Muscle of leg (tissue), 11 donors: Measurements from ENCODE around the gene TRAK2. TPM values are rescaled to one million over a fixed set of nuclear protein-coding genes. Genes with fewer than 3 reads are reported as not detected.

Experiments used
- DNase-seq: peaks from one replicate; pipeline ENCODE4 v3.0.0; 2013
- H3K27ac ChIP-seq: one replicate; pipeline ENCODE4 v1.5.1; 2013; ENCODE audit warnings: mild to moderate bottlenecking, low read length, control low read depth
- H3K27me3 ChIP-seq: one replicate; pipeline ENCODE4 v1.6.1; 2013; ENCODE audit warnings: low read length; ENCODE audit not compliant: control insufficient read depth, insufficient read depth
- H3K36me3 ChIP-seq: one replicate; pipeline ENCODE4 v1.6.1; 2013; ENCODE audit warnings: low read length; ENCODE audit not compliant: control insufficient read depth, insufficient read depth
- H3K4me1 ChIP-seq: one replicate; pipeline ENCODE4 v1.6.1; 2013; ENCODE audit warnings: low read length; ENCODE audit not compliant: control insufficient read depth, insufficient read depth
- H3K4me3 ChIP-seq: one replicate; pipeline ENCODE4 v1.5.1; 2013; ENCODE audit warnings: low read length, control low read depth
- H3K9me3 ChIP-seq: replicated peaks from 2 replicates; pipeline ENCODE4 v1.6.1; 2013; ENCODE audit warnings: low read depth, low read length; ENCODE audit not compliant: control insufficient read depth
- WGBS: methylation state at CpG from one replicate; pipeline ENCODE4 v1.1.5; 2013; ENCODE audit warnings: missing lambda C conversion rate; ENCODE audit not compliant: insufficient coverage; 5-methylcytosine and 5-hydroxymethylcytosine counted together
- polyA plus RNA-seq, 8 donors: library from polyadenylated mRNA; unstranded; fragments of 120-200 nt; gene quantifications; one replicate each; pipeline versions ENCODE4 v1.2.1 to v1.2.3, GENCODE V29; 2013; ENCODE audit warnings: inconsistent platforms in 1 of 8, low replicate concordance in 1 of 8; ENCODE audit not compliant: insufficient read length in 8 of 8, insufficient read depth in 1 of 8
- total RNA-seq: library from RNA; stranded (reverse); fragments of 120-200 nt; gene quantifications from one replicate; pipeline ENCODE4 v1.2.4, GENCODE V29; 2013

TRAK2 gene
- total and polyA plus RNA-seq, 9 donors = 18.9 to 33.8 (median 25.7) TPM

GRCh38 chr2:201406077-201406662 lies 45.1 kb downstream of the TRAK2 start:
- WGBS = no CpG with 5 or more reads among the region's 3 CpGs
- peak; percentile 77 for DNase-seq
- Histone ChIP-seq H3K4me3 (no peak overlapping the region), H3K9me3 (no peaks in the 10 kb centered on the region), H3K27me3 (no peaks in the 10 kb centered on the region), H3K4me1 (no peaks in the 10 kb centered on the region), H3K36me3 (no peaks in the 10 kb centered on the region), H3K27ac (no peak overlapping the region)

GRCh38 chr2:201404699-201405280 lies 46.5 kb downstream of the TRAK2 start:
- no peak for DNase-seq
- Histone ChIP-seq H3K4me1 (no peaks in the 10 kb centered on the region), H3K4me3 (no peak overlapping the region), H3K27ac (no peak overlapping the region), H3K9me3 (no peaks in the 10 kb centered on the region), H3K36me3 (no peaks in the 10 kb centered on the region), H3K27me3 (no peaks in the 10 kb centered on the region)
- 80% methylated on average over 1 of the region's 3 CpGs for WGBS

- 100% methylated on average over 2 of the region's 3 CpGs for WGBS
- no peak for DNase-seq
- H3K27me3 ChIP-seq = no peaks in the 10 kb centered on the region
- no peak overlapping the region for H3K4me3 ChIP-seq
- H3K36me3 ChIP-seq = no peaks in the 10 kb centered on the region
- no peaks in the 10 kb centered on the region for H3K9me3 ChIP-seq
- H3K4me1 ChIP-seq = no peaks in the 10 kb centered on the region
- H3K27ac ChIP-seq = no peak overlapping the region
These were observed 47.4 kb downstream of the TRAK2 start for GRCh38 chr2:201403880-201404279.

GRCh38 chr2:201402651-201403562 lies 48.4 kb downstream of the TRAK2 start:
- Histone ChIP-seq H3K9me3 (no peaks in the 10 kb centered on the region), H3K36me3 (peaks cover 2% of the 10 kb centered on the region), H3K4me3 (no peak overlapping the region), H3K27me3 (no peaks in the 10 kb centered on the region), H3K27ac (no peak overlapping the region), H3K4me1 (no peaks in the 10 kb centered on the region)
- DNase-seq = no peak
- WGBS = 100% methylated on average over 1 of the region's 6 CpGs

- WGBS = no CpG with 5 or more reads among the region's 3 CpGs
- Histone ChIP-seq H3K27ac (no peak overlapping the region), H3K4me1 (no peaks in the 10 kb centered on the region), H3K36me3 (peaks cover 9% of the 10 kb centered on the region), H3K4me3 (no peak overlapping the region), H3K9me3 (no peaks in the 10 kb centered on the region), H3K27me3 (no peaks in the 10 kb centered on the region)
- no peak for DNase-seq
These were observed 49.4 kb downstream of the TRAK2 start for GRCh38 chr2:201401815-201402214.

GRCh38 chr2:201396595-201396994 lies 54.7 kb downstream of the TRAK2 start:
- Histone ChIP-seq H3K27ac (no peak overlapping the region), H3K36me3 (peaks cover 18% of the 10 kb centered on the region), H3K27me3 (no peaks in the 10 kb centered on the region), H3K9me3 (no peaks in the 10 kb centered on the region), H3K4me1 (no peaks in the 10 kb centered on the region), H3K4me3 (no peak overlapping the region)
- DNase-seq = no peak
- no CpG with 5 or more reads among the region's 8 CpGs for WGBS

GRCh38 chr2:201383136-201383535 lies 68.1 kb downstream of the TRAK2 start:
- peaks cover 42% of the 10 kb centered on the region for H3K36me3 ChIP-seq
- no peak overlapping the region for H3K4me3 ChIP-seq
- DNase-seq = no peak
- no CpG with 5 or more reads among the region's 1 CpG for WGBS
- H3K27ac ChIP-seq = no peak overlapping the region
- no peaks in the 10 kb centered on the region for H3K4me1 ChIP-seq
- H3K9me3 ChIP-seq = no peaks in the 10 kb centered on the region
- no peaks in the 10 kb centered on the region for H3K27me3 ChIP-seq

GRCh38 chr2:201378496-201379397 lies 72.5 kb downstream of the TRAK2 start:
- H3K9me3 ChIP-seq = no peaks in the 10 kb centered on the region
- no peaks in the 10 kb centered on the region for H3K27me3 ChIP-seq
- WGBS = 20% methylated on average over 1 of the region's 5 CpGs
- H3K36me3 ChIP-seq = peaks cover 31% of the 10 kb centered on the region
- peak; percentile 32 for DNase-seq
- no peaks in the 10 kb centered on the region for H3K4me1 ChIP-seq
- no peak overlapping the region for H3K4me3 ChIP-seq
- H3K27ac ChIP-seq = no peak overlapping the region

GRCh38 chr2:201377218-201377617 lies 74.0 kb downstream of the TRAK2 start:
- Histone ChIP-seq H3K4me1 (no peaks in the 10 kb centered on the region), H3K9me3 (no peaks in the 10 kb centered on the region), H3K27me3 (no peaks in the 10 kb centered on the region), H3K27ac (no peak overlapping the region), H3K36me3 (peaks cover 24% of the 10 kb centered on the region), H3K4me3 (no peak overlapping the region)
- WGBS = 75% methylated on average over 2 of the region's 3 CpGs
- no peak for DNase-seq
